Germinal center (tissue), 1 donor: ENCODE data around the gene MTMR12.
"Not testable (repeated sequence)": the region's sequence is repeated elsewhere in the genome, so short reads cannot be mapped to it uniquely, and the experiment has no call there.

Source experiments
- DNase-seq: peaks from one replicate; pipeline ENCODE4 v3.0.0; 2012; ENCODE audit warnings: mixed read lengths, low spot score

Gene MTMR12

GRCh38 chr5:32323741-32324140 is 11.0 kb upstream of the MTMR12 start:
- no peak for DNase-seq

DNA sequence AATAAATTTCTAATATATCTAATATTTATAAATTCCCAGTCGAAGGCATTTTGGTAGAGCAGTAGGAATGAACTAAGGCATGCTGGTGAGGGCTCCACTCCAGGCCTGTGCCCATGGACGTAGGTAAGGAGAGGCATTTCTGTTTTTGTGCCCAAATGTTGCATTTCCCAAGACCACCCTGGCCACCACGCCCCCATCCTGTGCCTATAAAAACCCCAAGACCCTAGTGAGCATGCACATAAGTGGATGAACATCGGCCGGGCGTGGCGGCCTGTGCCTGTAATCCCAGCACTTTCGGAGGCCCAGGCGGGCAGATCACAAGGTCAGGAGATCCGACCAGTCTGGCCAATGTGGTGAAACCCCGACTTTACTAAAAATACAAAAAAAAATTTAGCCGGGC is 10.1 kb upstream of the MTMR12 start:
- no peak for DNase-seq

GRCh38 chr5:32321787-32322186 is 9.0 kb upstream of the MTMR12 start:
- DNase-seq = not testable (repeated sequence)

GRCh38 chr5:32320576-32320975 is 7.8 kb upstream of the MTMR12 start:
- DNase-seq = no peak

GRCh38 chr5:32319926-32320543 is 7.3 kb upstream of the MTMR12 start:
- no peak for DNase-seq

GRCh38 chr5:32319392-32319791 is 6.7 kb upstream of the MTMR12 start:
- no peak for DNase-seq

- DNase-seq = no peak
These were observed 4.3 kb upstream of the MTMR12 start for GRCh38 chr5:32317041-32317440.

DNA sequence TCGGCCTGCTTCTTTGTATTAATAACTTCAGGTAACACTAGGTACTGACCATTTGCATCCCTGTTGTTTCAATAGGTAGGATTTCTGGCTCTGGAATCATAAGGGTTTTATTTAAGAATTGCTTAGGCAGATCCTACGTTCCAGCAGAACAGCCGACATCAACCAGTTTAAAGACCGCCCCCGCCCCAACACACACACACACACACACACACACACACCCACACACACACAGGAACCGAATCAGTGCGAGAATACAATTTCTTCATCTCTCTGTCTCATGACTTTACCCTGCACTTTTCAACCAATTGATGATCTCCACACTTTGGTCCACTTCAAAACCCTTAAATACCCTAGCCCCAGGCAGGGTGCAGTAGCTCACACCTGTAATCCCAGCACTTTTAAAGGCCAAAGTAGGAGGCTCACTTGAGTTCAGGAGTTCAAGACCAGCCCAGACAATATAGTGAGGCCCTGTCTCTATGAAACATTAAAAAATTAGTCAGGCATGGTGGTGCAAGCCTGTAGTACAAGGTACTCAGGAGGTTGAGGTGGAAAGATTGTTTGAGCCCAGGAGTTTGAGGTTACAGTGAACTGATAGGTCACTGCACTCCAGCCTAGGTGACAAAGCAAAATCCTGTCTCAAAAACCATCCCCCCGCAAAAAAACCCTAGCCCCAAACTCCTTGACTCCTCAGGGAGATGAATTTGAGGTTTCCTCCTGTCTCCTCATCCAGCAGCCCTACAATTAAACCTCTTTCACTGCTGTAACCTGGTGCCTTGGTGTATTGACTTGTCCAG is 2.7 kb upstream of the MTMR12 start:
- DNase-seq = no peak

- no peak for DNase-seq
These were observed 1.9 kb upstream of the MTMR12 start for GRCh38 chr5:32314658-32315057.

GRCh38 chr5:32314152-32314488 is 1.4 kb upstream of the MTMR12 start:
- not testable (repeated sequence) for DNase-seq

GRCh38 chr5:32312197-32312594 is 543 bp downstream of the MTMR12 start:
- peak; percentile 62 for DNase-seq

DNA sequence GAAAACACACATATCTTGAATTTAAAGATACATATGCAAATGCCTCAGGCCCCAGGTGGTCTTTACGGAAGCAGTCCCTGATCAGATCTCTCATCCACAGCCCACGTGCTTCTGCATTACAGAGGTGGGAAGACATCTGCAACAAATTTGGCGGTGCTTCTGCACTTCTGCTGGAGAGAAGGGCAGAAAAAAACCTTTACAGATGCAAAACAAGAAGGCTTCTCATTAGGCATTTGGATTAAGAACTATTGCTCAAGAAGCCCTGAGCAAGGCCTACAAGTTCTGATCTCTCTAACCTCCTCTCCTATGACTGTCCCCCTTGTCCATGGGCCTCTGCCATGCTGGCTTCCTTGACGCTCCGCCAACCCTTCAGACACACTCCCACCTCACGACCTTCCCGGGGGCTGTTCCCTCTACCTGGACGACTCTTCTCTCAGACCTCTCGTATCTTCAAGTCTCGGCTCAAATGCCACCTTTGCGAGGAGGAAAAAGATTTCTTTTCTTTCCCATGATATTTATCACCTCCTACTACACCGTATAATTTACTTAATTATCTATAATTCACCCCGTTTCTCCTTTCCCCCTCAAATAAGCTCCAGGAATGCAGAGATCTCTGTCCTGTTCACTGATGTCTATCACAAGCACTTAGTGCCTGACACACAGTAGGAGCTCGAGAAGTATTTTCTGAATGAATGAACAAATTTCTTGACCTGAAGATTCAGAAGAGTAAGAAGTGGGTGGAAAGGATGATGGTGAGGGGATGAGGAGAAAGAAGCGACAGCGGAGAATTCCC is 1.1 kb downstream of the MTMR12 start:
- DNase-seq = peak; percentile 87

DNA sequence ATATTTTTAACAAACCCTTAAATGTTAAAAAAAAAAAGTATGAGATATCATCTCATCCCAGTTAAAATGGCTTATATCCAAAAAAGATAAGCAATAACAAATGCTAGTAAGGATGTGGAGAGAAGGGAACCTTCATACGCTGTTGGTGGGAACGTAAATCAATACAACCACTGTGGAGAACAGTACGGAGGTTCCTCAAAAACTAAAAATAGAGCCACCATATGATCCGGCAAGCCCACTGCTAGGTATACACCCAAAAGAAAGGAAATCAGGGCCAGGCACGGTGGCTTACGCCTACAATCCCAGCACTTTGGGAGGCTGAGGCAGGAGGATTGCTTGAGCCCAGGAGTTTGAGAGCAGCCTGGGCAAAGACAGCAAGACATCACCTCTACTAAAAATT is 3.0 kb downstream of the MTMR12 start:
- DNase-seq = no peak

GRCh38 chr5:32308946-32309345 is 3.8 kb downstream of the MTMR12 start:
- no peak for DNase-seq

DNA sequence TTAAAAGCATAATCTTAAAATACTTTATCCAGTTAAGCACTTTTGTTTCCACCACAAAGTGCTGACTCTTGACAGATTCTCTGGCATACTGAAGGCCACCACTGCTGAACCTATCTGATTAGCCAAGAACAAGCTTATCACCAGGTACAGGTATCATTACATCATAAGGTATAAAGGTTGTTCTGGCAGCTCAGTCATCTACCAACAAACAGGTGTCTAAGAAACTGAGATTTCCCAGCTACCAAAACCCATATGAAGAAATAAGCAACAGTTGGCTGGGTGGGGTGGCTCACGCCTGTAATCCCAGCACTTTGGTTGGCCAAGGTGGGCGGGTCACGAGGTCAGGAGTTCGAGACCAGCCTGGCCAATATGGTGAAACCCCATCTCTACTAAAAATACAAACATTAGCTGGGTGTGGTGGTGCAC is 5.0 kb downstream of the MTMR12 start:
- no peak for DNase-seq

DNA sequence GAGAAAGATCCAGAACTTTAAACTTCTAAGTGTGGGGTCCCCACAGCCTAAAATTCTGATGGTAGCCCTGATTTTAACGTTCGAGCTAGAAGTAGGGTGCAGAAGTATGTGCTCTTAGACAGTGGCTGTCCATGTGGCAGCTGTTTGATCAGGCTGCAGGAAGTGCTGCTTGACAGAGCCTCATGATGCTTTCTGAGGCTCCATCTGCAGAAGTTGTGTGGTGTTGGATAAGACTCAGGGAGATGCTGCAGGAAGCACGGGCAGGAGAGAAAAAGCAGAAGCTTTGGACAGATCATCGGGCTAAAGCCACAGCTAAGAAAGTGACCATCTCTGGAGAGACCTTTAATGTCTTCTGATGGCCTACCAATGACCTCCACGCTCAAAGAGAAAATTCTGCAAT is 8.1 kb downstream of the MTMR12 start:
- DNase-seq = no peak

GRCh38 chr5:32303755-32304120 is 9.0 kb downstream of the MTMR12 start:
- no peak for DNase-seq

GRCh38 chr5:32302835-32303754 is 9.6 kb downstream of the MTMR12 start:
- DNase-seq = no peak

GRCh38 chr5:32301891-32302290 is 10.8 kb downstream of the MTMR12 start:
- no peak for DNase-seq

- DNase-seq = no peak
These were observed 13.6 kb downstream of the MTMR12 start for GRCh38 chr5:32299059-32299677.

DNA sequence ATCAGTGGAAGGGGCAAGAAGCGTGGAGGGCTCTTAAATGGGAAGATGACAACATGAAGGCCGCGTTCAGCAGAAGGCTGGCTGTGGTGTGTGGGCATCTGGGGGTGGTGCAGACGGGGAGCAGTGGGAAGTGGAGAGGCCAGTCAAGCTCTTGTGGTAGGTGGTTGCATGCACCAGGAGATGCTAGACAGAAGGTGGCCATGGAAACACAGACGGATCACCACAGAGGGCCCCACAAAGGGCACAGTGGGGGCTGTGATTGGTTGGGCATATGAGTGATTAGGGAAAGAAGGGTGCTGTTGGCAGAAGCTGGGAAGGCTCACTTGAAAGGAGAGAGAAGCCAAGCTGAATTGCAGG is 14.7 kb downstream of the MTMR12 start:
- no peak for DNase-seq
